ENCODE measurements around the gene ELMO1. TPM values are rescaled to one million over a fixed set of nuclear protein-coding genes. Genes with fewer than 3 reads are reported as not detected.

ELMO1 gene
- total and polyA plus RNA-seq, 2 of the 13 experiments (the other 11 are each of a cell fraction or from before 2014, with no cell fraction given), result 0.11 to 0.17 TPM

DNA sequence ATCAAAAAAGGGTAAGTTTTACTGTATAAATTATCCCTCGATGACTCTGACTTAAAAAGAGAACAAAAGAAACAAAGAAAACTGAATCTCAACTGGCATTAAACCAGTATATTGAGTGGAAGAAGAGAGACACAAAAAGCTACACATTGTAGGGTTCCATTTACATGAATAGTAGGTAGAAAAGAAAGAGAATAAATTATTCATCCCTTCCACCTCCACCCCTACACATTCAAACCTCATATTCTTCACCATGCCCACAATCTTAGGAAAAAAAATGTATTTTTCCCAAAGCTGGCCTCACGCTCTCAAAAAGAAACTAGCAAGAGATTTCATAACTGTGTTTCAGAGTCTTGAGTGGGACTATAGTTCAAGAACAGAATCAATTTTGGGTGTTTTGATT lies 377.5 kb downstream of the ELMO1 start:
- no peaks in the 10 kb centered on the region for H4K20me1 ChIP-seq (ENCODE audit: insufficient read depth, low read length)
- CTCF ChIA-PET (ENCODE audit: low intra/inter-chr PET ratio, low total read pairs), result no interaction called here
- no peaks in the 10 kb centered on the region for H3K27me3 ChIP-seq (ENCODE audit: control insufficient read depth in 1 of 2, insufficient read depth in 2 of 2, low read length in 2 of 2)
- no peak overlapping the region for H3K4me2 ChIP-seq (ENCODE audit: low read depth, low read length)
- H3K9me3 ChIP-seq (ENCODE audit: low read length), result no peaks in the 10 kb centered on the region
- WGBS (ENCODE audit: low lambda C conversion rate), result 73% methylated on average over 2 of the region's 2 CpGs
- H2AFZ ChIP-seq (ENCODE audit: low read length), result no peak overlapping the region
- H3K27ac ChIP-seq (ENCODE audit: extremely low read length, insufficient read depth, low read length), result no peak overlapping the region
- intact Hi-C loops (cut with micrococcal nuclease; ENCODE audit: unreplicated experiment) (loop anchor here (5.0 kb wide), 3 partner anchors 36 to 111 kb away; no protein-coding TSS in a partner anchor), in situ Hi-C loops (cut with HindIII; ENCODE audit: extremely low pct_ligation_motif_present, low pct_unique_long_range_greater_than_20kb) (no loop called here)
- H3K4me3 ChIP-seq (replicated peaks in 1 of 3; ENCODE audit: insufficient read depth in 1 of 3, low read depth in 2 of 3, low read length in 3 of 3), result no peak overlapping the region
- no peak for DNase-seq (ENCODE audit: low spot score)
- peaks cover 30% of the 10 kb centered on the region for H3K4me1 ChIP-seq (ENCODE audit: insufficient read depth, low read length)
- POLR2A ChIA-PET, result no interaction called here
- no peak overlapping the region for H3K9ac ChIP-seq (ENCODE audit: insufficient read depth, low read depth, low read length)
- no peak for ATAC-seq
- no peaks in the 10 kb centered on the region for H3K79me2 ChIP-seq (ENCODE audit: insufficient read depth, low read length)
- BruUV-seq (replicated peaks), result no TSS peak
- no peak for FAIRE-seq
- no peaks in the 10 kb centered on the region for H3K36me3 ChIP-seq (replicated peaks in 1 of 2; ENCODE audit: control insufficient read depth in 1 of 2, insufficient read depth in 2 of 2, low read length in 2 of 2)
- TF ChIP-seq ZZZ3 (CRISPR knock-in tag; IDR thresholded peaks at IDR 0.05; ENCODE audit: borderline replicate concordance), result no peak
- TF ChIP-seq THAP11 (CRISPR knock-in tag; IDR thresholded peaks at IDR 0.05), result no peak
- TF ChIP-seq, protein P1, sequence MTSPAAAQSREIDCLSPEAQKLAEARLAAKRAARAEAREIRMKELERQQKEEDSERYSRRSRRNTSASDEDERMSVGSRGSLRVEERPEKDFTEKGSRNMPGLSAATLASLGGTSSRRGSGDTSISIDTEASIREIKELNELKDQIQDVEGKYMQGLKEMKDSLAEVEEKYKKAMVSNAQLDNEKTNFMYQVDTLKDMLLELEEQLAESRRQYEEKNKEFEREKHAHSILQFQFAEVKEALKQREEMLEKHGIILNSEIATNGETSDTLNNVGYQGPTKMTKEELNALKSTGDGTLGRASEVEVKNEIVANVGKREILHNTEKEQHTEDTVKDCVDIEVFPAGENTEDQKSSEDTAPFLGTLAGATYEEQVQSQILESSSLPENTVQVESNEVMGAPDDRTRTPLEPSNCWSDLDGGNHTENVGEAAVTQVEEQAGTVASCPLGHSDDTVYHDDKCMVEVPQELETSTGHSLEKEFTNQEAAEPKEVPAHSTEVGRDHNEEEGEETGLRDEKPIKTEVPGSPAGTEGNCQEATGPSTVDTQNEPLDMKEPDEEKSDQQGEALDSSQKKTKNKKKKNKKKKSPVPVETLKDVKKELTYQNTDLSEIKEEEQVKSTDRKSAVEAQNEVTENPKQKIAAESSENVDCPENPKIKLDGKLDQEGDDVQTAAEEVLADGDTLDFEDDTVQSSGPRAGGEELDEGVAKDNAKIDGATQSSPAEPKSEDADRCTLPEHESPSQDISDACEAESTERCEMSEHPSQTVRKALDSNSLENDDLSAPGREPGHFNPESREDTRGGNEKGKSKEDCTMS (CRISPR knock-in tag; conservative IDR thresholded peaks at IDR 0.05), result no peak
- no peak for TF ChIP-seq TEF (CRISPR knock-in tag; IDR thresholded peaks at IDR 0.05)
- TF ChIP-seq KDM3A (CRISPR knock-in tag; IDR thresholded peaks at IDR 0.05; ENCODE audit: low read depth), result no peak
- no peak for TF ChIP-seq CTCF (CRISPR knock-in tag; IDR thresholded peaks at IDR 0.05)
- TF ChIP-seq MBD4 (IDR thresholded peaks at IDR 0.05; ENCODE audit: borderline replicate concordance, low read length), result no peak
- no peak for TF ChIP-seq PAF1 (CRISPR knock-in tag; IDR thresholded peaks at IDR 0.05)

Data from HepG2 (cell line).